GM19395 (cell line): ENCODE data around the gene NHEJ1.

Experiments used
- ATAC-seq: cut with Tn5 transposase; IDR thresholded peaks from one replicate; pipeline ENCODE4 v1.9.1; 2021; ENCODE audit warnings: mild to moderate bottlenecking, moderate library complexity; ENCODE audit not compliant: unreplicated experiment

NHEJ1 gene

DNA sequence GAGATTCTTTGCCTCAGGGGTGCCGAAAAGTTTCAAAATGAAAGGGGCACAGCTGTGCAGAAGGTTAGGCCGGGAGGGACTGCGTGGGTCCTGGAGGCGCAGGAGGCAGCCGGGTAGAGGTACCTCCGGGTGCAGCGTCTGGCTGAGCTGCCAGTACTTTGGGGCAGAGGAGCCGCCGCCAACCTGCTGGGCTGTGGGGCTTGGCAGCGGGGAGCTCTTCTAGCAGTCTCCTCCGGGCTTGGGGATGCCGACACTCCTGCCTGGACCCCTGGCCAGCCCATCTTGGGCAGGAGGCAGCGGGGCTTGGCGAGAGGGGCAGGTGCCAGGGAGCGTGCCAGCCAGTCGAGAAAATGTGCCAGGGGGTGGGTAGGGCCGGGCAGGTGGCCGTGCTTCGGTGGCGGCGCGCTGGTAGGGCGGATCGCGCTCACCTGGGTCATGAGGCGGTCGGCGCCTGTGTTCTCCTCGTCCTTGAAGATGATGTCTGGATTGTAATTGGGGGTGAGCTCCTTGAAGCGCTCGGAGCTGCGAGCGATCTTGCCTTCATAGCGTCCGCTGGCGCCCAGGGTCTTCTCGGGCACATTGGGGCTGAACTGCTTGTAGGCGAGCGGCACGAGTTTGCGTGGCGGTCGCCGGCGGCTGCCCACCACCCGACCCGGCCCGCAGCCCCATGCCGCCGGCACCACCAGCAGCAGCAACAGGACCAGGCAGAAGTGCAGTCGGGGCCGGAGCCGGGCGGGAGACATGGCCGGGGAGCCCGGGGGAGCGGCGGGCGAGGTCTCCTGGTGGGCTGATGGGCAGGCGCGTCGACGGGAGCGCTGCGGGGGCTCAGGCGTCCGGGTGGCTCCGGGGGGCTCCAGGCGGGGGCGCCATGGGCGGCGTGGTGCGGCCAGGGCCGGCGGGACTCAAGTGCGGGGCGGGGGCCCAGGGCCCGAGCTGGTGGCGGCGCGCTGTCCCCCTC, 100.6 kb downstream of the NHEJ1 start:
- ATAC-seq: no peak

DNA sequence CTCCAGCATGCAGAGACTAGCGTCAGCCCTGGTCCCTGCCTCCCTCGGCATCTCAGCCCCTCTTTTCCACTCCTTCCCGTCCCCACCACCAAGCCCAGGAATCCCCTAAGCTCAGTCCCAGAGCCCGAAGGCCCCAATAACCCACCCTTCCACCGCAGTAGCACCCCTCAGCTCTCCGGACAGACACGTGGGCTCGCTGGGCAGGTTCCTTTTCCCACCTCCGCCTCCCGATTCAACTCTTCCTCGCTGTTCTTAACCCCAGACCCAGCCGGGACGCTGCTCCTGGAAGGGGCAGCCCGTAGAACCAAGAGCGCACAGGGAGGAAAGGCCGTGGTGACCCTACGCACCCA, 101.3 kb downstream of the NHEJ1 start:
- ATAC-seq: no peak

DNA sequence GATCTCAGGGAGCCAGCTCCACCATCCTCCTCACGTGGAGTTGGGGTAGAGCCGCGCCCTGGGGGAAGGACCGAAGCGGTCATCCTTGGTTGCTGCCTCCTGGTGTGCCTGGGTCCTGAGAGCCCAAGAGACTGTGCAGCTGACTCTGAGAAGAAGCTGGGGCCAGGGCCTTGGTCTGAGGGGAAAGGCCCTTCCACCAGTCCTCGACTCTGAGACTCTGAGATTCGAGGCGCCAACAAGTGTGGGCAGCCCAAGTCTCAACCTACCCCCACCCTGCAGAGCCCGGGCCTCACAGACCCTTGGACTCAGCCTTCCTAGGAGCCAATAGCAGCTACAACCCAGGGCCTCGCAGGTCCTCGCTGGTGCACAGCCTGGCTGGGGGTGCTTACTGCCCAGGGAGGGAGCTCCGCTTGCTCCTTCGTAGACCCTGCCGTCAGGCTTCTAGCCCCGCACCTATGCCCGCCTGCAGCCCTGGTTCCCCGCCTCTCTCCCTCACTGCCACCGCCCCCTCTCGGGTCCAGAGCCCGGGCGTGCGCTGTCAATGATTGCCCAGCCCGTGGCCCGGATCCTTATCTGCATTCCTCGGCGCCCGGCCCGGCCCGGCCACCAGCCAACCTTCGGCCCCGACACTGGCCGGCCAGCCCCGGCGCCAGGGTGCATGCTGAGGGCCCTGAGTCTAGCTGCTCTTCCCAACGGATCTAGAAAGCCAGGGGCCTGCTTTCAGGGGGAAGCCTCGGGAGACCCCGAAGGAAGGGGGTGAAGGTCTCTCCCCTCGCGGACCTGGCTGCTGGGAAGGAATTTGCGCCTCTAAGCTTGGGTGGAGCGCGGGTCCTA, 101.9 kb downstream of the NHEJ1 start:
- ATAC-seq: no peak

DNA sequence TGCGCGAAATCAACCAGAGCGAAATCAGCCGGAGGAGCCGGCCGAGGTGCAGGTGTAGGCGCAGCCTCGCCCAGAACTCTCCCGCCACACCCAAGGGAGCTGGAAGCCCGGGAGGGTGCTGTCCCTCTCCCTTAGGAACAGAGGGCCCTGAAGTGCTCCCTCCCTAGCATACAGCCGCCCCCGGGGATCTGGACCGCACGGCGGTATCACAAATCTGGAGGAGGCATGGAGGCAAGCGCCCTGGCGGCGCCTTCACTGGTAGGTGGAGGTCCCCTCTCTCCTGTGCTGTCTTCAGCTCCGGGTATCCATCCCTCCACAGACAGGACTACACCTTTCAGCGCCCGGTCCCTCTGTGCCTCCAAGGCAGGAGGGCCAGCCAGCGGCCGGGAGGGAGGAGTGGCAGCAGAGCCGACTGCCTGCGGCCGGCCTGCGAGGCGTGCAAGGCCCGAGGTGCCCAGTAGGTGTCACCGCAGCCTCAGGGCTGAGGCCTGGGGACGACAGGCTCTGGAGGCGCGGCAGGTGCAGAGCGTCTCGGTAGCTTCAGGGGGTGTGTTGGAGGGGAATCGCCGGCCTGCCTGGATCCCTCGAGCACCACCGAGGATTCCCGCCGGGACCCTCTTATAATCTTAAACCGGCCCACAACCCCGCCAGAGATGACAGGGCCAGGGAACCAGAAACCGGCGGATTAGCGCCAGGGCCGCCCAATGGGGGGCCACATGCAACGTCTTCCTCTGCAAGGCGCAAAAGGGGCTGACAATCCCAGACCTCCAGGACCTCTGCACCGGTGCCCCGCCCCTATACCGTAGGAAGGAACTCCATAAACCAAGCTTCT, 102.7 kb downstream of the NHEJ1 start:
- ATAC-seq: peak; percentile 94

DNA sequence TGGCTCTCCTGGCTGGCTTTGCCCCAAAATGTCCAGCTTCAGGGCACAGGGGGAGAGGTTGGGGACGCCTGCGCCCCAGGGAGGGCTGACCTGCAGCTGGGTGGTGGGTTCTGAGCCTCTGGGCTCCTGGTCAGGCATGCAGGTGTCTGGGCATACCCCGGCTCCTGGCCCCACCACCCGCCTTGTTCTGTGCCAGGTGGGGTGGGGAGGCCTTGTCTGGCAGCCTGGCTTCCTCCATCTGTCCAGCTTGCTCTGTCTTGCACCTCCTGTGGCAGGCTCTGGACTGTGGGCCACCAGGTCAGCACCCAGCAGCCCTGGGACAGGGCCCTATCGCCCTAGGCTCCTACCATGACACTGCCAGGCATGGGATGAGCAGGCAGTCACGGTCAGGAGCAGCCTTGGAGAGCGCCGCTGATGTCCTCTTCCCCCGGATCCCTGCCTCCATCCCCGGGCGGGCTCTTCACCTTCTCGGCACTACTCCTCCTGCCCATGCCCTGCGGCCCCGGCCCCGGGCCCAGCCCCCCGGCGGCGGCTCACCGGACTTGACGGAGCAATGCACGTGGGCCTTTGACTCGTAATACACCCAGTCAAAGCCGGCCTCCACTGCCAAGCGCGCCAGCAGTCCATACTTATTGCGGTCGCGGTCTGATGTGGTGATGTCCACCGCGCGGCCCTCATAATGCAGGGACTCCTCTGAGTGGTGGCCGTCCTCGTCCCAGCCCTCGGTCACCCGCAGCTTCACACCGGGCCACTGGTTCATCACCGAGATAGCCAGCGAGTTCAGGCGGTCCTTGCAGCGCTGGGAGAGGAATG, 103.5 kb downstream of the NHEJ1 start:
- ATAC-seq: no peak

DNA sequence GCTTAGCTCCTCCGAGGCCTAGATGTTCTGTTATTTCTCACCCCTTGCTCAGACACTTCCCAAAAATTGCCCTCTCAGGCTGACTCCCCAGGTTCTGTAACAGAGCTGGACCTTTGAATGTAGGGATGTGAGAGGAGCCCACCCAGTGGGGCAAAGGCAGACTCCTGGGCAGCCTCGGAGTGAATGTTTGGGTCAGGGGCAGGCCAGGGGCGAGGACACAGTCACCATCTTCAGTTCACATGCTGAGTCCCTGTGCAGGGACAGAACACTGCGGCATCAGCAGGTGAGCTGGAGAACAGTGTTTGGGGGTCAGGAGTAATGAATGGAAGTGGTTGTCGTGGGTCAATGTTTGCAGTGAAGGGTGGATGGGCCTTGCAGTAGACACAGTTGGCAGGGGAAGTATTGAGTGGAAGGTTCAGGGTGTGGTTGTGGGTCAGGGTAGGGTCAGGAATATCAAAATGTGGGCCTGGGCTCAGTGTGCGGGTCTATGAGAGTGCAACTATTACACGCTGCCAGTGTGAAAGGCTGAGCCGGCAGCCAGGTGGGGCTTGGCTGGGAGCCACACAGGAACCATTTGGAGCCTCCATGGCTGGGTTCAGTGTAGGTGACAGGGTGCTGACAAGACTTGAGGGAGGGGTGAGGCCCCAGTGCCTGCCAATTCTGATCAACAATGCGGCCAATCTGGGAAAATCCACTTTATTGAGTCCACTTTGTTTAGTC, 104.3 kb downstream of the NHEJ1 start:
- ATAC-seq: no peak

DNA sequence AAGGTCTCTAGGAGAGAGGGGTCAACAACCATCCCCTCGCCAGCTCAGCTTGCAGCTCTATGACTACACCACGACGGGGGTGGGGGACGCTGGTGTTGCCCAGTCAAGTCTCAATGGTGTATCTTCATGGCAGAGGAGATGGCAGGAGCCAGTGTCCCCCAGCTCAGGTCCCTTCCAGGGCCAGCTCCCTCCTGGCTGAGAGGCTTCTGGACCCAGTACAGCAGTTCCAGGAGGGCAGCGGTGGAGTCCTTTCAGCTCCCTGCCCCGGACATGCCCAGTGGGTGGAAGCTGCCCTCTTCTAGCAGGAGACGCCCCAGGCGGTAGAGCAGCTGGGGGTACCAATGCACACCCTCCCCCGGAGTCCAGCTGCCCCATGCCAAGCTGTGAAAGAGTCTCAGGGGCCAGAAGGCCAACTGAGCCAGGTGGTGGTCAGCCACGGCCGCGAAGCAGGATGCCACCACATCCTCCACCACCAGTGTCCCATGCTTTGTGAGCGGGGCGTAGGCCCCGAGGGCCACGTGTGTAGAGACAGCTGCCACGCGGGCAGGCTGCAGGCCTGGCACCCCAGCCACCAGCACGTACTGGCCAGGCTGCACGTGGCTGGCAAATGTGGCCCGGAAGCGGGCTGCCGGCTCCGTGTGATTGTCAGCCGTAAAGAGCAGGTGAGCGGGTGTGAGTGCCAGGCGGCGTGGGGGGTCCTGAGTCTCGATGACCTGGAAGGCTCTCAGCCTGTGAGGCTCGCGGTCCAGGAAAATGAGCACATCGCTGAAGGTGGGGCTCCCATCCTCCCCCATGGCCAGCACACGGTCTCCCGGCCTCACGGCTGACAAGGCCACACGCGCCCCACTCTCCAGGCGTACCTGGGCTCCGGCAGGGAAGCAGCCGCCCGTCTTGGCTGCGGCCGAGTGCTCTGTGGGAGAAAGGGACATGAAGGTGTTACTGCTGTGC, 105.4 kb downstream of the NHEJ1 start:
- ATAC-seq: no peak

DNA sequence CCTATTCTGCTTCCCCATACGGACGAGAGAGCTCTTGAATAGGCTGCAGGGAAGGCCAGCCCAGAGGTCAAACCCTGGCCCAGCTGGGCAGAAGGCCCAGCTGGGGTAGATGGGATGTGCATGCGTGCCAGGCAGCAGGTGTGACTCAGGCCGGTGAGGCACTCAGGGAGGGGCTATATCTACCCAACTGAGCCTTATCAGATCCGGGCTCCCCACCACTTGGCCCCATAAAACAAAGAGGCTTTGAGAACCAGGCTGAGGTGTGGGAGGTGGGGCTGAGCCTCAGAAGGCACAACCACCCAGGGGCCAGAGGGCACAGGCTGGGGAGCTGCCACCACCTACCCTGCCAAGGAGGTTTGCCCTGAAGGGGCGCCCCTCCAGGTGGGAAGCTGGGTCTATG, 111.3 kb downstream of the NHEJ1 start:
- no peak for ATAC-seq

DNA sequence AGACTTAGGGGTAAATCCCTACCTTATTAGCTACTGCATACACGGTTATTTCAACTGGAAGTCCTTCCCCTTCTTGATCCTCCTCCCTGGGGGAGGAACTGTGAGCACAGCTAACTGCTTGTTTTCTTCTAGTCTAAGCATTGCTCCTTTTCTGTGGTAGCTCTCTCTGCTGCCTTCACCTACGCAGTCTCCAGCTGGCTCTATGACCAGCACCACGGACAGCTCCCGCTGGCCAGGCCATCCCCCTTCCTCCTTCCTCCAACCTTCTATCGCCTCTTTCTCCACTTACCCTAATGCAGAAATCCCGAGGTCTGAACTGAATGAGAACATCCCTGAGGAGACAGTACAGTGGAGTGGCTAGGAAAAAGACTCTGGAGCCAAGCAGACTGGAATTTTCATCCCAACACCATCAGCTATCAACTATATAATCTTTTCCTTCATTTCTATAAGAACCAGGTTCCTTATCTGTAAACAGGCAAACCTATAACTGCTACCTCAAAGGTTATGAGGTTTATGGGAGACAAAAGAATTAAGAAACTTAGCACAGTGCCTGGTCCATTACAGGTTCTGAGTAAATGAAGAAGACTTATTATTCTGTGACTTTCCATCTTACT, 114.6 kb downstream of the NHEJ1 start:
- ATAC-seq: no peak

DNA sequence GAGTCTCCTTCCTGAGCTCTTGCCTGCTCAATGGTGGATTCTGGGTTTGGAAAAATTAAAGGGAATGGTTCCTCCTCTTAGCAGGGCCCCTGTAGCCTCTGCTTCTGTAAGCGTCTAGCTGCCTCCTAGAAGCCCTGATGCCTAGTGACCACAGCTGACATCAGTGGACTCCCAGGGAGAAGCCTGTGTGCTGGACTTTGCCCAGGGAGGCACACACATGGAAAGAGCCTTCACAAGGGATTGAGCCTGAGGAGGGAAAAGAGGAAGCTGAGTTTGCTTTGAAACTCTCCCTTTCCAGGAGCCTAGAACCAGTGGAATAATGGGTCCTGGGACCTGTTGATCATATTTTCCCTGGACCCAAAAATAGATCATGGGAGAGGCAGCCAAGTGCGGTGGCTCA, 117.9 kb downstream of the NHEJ1 start:
- ATAC-seq: no peak

DNA sequence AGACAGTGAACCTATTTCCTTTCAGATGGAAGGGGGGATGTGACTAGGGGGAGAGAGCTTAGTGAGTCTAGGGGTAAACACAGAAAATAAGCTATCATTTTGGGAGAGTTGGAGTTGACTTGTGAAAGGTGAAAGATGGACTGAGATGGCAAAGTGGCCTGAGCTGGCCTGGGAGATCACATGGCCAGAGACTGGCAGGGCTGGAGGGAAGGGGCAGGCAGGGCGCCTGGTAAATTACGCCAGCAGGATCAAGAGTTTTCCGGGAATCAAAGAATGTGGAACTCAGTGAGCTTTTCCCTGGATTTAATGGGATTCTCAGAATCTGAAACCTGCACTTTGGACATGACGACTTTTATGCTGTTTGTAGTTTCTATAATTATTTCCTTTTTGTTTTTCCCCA, 118.5 kb downstream of the NHEJ1 start:
- ATAC-seq: no peak

DNA sequence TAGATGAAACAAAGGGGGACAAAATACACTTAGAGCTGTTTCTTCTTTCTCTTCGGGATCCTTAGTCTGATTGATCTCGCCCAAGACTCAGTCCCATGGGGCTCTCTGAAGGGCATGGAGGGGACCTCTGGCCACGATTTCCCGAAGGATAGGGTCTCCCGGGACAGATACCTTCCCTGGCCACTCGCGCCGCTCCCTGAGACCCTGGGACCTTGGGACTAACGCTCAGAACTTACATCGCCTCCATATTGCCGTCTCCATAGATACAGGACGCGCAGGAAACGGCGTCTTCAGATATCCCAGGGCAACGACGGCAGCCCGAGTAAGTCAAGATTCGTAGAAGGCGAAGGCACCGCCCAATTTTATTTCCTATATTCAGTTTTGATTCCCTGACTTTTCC, 119.4 kb downstream of the NHEJ1 start, which contains the start of gene CFAP65:
Gene CFAP65 (minus strand): TSS at position 265 of the 400 bp plus-strand sequence. CDS start 2,468 bp downstream, outside the sequence.
- no peak for ATAC-seq

DNA sequence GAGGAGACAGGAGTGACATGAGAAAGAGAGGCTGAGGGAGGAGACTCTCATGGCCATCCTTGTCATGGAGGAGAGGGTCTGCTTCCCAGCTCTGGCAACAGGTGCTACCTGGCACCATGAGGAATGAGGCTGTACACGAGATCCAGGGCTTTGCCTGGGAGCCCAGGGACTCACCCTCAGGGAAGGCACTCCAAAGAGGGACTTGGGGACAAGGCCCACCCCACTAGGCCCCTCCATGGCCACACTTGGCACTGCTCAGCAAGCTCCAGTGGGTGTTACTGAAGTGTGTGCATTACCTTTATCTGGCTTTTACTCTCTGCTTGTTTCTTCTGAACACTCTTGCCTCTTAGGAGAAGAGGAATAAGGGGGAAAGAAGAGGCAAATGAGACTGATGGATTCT, 122.0 kb downstream of the NHEJ1 start:
- ATAC-seq: no peak

DNA sequence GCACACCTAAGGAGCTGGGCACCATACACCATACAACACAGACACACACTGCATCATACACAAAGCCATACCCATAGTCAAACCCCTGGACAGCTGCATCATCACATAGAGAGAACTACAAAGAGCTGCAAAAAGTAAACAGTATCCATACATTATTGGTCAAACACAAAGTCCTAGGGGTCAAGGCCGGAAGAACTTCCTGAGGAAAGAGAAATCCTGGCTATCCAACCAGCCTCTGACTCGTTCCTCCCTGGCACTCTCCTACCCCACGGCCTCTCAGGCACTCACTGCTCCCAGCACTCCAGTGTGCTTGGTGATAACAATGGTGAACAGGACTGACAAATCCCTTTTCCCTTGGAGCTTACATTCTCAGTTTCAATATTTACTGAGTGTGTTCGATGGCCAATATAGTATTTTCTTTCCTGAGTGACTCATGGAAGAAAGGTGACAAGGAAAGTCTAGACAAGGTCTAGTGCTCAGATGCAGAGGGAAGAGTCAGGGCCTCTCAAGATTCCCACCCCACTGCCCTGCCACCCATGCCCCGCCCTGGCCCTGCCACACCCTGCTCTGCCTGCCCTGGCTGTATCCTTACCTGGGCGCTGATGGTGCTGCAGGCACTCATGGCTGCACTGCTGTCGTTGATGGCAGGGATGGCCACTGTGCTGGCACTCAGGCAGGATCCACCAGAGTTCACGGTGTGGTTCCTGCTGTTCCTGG, 122.7 kb downstream of the NHEJ1 start:
- ATAC-seq: no peak

DNA sequence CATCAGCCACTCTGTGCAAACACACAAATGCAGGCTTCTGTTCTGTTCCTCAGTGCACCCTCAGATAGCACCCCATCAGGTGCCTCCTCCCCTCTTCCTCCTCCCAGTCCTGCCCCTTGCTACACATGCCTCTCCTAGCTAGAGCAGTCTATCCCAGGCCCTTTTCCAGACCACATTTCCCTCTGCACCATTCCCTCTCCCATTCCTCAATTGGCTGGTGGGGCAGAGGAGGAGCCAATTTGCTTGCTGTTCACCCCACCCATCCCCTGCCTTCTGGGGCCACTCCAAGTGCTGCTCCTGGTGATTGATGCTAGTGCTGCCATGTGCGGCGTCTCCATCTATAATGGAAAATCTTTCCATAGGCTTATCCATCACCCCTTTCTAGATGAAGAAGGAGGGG, 124.7 kb downstream of the NHEJ1 start:
- ATAC-seq: no peak

DNA sequence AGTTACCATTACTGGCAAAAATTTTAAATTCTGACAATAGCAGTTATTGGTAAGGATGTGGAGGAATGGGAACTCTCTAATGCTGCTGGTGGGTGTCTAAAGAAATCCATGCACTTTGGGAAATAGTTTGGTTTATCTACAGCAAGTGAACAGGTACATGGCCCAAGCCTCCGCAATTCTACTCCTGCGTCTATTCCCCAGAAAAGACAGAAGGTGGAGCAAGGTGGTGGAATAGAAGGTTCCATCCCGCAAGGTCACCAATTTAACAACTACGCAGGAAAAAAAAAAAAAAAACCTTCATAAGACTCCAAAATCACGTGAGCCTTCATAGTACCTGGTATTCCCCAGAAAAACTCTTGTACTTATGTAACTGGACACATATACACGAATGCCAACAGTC, 125.8 kb downstream of the NHEJ1 start:
- ATAC-seq: no peak

DNA sequence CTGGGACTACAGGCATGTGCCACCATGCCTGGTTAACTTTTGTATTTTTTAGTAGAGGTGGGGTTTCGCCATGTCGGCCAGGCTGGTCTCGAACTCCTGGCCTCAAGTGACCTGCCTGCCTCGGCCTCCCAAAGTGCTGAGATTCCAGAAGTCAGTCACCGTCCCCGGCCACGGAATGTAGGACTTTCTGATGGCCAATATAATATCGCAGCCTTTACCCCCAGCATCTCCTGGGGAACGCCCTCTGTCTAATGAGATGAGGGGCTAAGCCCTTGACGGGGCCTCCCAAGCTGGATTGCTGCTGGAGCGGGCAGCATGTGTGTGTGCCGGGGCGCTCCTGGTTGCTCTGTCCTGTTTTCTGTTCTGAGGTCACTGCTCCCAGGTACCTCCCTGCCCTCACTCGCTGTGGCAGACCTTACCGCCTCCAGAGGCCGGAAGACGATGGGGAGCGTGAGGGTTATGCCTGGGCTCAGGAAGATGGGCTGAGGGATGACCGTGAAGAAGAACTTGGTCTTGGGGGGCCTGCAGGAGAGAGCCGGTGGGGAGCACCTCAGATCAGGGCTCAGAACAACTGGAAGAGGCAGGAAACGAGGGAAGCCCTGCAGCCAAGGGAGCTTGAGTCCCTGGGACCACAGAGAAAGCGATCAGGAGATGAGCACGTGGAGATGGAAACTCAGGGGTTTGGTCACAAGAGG, 128.4 kb downstream of the NHEJ1 start:
- ATAC-seq: no peak
